Peyer's patch (tissue), 4 donors: ENCODE results near the gene MYBBP1A.

Experiments used
- POLR2A ChIP-seq, 2 donors: fragments of 450-650 bp; IDR thresholded peaks; one replicate each; pipeline ENCODE4 v1.5.1; 2017; ENCODE audit warnings: antibody characterized with exemption in 2 of 2, mild to moderate bottlenecking in 2 of 2, moderate library complexity in 2 of 2
- TF ChIP-seq, protein P1 (sequence below), 6 experiments: fragments of 450-650 bp in 4 of 6; fragments of 200-600 bp in 2 of 6; sonication (generic) in 1 of 6; IDR thresholded peaks; one replicate each; pipeline ENCODE4 v1.5.1; 2017 to 2019; ENCODE audit warnings: antibody characterized with exemption in 6 of 6, mild to moderate bottlenecking in 3 of 6, moderate library complexity in 1 of 6

- TF ChIP-seq, protein P1, sequence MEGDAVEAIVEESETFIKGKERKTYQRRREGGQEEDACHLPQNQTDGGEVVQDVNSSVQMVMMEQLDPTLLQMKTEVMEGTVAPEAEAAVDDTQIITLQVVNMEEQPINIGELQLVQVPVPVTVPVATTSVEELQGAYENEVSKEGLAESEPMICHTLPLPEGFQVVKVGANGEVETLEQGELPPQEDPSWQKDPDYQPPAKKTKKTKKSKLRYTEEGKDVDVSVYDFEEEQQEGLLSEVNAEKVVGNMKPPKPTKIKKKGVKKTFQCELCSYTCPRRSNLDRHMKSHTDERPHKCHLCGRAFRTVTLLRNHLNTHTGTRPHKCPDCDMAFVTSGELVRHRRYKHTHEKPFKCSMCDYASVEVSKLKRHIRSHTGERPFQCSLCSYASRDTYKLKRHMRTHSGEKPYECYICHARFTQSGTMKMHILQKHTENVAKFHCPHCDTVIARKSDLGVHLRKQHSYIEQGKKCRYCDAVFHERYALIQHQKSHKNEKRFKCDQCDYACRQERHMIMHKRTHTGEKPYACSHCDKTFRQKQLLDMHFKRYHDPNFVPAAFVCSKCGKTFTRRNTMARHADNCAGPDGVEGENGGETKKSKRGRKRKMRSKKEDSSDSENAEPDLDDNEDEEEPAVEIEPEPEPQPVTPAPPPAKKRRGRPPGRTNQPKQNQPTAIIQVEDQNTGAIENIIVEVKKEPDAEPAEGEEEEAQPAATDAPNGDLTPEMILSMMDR (IDR thresholded peaks at IDR 0.05): no peak
- no peak for TF ChIP-seq POLR2A (IDR thresholded peaks at IDR 0.05)
Observed at GRCh38 chr17:4579678-4580077, 24.5 kb upstream of the MYBBP1A start.
